Bronchial epithelial cell (primary cell): ENCODE data around the gene CCT6B. TPM values are rescaled to one million over a fixed set of nuclear protein-coding genes. Genes with fewer than 3 reads are reported as not detected.
A peak's percentile ranks its signal among the peaks of the same experiment; 100 is the strongest.

ENCODE experiments used
- DNase-seq: peaks from one replicate; pipeline ENCODE4 v3.0.0-alpha.2; 2010; ENCODE audit warnings: low read depth
- FAIRE-seq: peaks from 2 replicates; lab custom pipeline; 2011; peaks lifted over from hg19 to GRCh38; lab: Jason Lieb, UNC
- H3K27me3 ChIP-seq: 2 replicates; pipeline ENCODE4 v1.5.1; 2011; ENCODE audit warnings: low read length; ENCODE audit not compliant: control insufficient read depth, insufficient read depth
- H3K36me3 ChIP-seq: 2 replicates; pipeline ENCODE4 v1.5.1; 2011; ENCODE audit warnings: low read length; ENCODE audit not compliant: control insufficient read depth, insufficient read depth
- H3K4me3 ChIP-seq: 2 replicates; pipeline ENCODE4 v1.5.1; 2011; ENCODE audit warnings: mild to moderate bottlenecking, low read depth, low read length, control low read depth
- CTCF ChIP-seq: IDR thresholded peaks from 2 replicates; pipeline ENCODE4 v1.5.1; 2011; ENCODE audit warnings: mild to moderate bottlenecking, moderate library complexity, low read length, control low read depth, inconsistent platforms; ENCODE audit not compliant: insufficient read depth, severe bottlenecking
- total RNA-seq: library from RNA; depleted of rRNA; stranded (reverse); fragments of >200 nt; gene quantifications from 2 replicates; pipeline ENCODE4 v1.2.1, GENCODE V29; 2014

The CCT6B gene, protein sequence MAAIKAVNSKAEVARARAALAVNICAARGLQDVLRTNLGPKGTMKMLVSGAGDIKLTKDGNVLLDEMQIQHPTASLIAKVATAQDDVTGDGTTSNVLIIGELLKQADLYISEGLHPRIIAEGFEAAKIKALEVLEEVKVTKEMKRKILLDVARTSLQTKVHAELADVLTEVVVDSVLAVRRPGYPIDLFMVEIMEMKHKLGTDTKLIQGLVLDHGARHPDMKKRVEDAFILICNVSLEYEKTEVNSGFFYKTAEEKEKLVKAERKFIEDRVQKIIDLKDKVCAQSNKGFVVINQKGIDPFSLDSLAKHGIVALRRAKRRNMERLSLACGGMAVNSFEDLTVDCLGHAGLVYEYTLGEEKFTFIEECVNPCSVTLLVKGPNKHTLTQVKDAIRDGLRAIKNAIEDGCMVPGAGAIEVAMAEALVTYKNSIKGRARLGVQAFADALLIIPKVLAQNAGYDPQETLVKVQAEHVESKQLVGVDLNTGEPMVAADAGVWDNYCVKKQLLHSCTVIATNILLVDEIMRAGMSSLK
- total RNA-seq: 0.51 and 0.79 TPM in 2 replicates

DNA sequence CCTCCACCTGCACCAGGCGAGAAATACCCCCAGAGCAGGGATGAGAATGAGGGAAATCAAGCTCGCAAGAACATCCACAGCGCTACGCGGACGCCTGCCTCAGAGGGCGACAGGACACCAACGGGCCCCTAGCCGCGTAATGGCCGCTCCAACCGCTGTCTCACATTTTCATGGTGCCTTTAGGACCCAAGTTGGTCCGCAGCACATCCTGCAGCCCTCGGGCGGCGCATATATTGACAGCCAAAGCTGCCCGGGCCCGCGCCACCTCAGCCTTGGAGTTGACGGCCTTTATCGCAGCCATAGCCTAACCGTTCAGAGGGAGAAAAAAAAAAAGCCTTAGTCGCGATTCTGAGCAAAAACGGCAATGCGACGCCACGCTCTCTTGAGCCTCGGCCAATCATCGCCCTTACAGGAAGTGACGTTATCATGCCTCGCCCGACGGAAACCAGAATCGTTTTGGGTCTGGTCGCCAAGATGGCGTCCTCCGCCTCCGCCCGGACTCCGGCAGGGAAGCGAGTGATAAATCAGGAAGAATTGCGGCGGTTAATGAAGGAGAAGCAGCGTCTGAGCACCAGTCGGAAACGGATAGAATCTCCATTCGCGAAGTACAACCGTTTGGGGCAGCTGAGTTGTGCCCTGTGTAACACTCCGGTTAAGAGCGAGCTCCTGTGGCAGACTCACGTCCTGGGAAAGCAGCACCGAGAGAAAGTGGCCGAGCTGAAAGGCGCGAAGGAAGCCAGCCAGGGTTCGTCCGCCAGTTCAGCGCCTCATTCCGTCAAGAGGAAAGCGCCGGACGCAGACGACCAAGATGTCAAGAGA is at the start of gene CCT6B, which contains the start of gene ZNF830:
Gene CCT6B, minus strand, starts transcription at position 368 of the 819 bp plus-strand sequence. Its CDS starts 67 bp downstream, at position 301.
Gene ZNF830, plus strand, starts transcription at position 448 of the 819 bp plus-strand sequence. Its CDS starts 27 bp downstream, at position 475.
- H3K27me3 ChIP-seq: no peaks in the 10 kb centered on the region
- no peak for TF ChIP-seq CTCF
- H3K36me3 ChIP-seq: peaks cover 3% of the 10 kb centered on the region
- H3K4me3 ChIP-seq: peak within 1 kb of the TSS; percentile 58
- FAIRE-seq: no peak
- DNase-seq: peak; percentile 92

DNA sequence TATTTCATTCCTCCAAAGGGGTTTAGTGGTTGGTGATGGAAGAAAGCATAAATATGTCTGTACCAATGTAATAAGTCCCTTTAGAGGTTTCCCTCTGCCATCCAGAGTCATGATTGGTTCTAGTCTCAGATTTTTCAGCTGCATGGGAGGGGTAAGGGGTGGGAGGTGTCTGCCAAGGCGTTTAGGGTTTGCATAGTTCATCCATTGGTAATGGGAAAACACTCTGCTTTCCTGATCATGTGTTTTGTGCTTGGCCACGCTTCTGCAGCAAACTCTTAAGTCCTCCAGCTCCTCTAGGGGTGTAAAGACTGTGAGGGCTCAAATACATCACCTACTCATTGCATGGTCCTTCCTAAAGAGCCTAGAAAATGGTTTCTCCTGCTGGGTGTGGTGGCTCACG is 48.8 kb upstream of the CCT6B start:
- TF ChIP-seq CTCF: no peak
- no peak for FAIRE-seq

GRCh38 chr17:35006961-35007360 is 45.7 kb upstream of the CCT6B start:
- no peak overlapping the region for H3K4me3 ChIP-seq
- DNase-seq (no peak), FAIRE-seq (no peak)
- H3K36me3 ChIP-seq: peaks cover 6% of the 10 kb centered on the region
- no peaks in the 10 kb centered on the region for H3K27me3 ChIP-seq
- no peak for TF ChIP-seq CTCF

More for the DNA sequence above, 48.8 kb upstream of the CCT6B start:
- DNase-seq: no peak
- no peaks in the 10 kb centered on the region for H3K27me3 ChIP-seq
- peaks cover 1% of the 10 kb centered on the region for H3K36me3 ChIP-seq
- H3K4me3 ChIP-seq: no peak overlapping the region

DNA sequence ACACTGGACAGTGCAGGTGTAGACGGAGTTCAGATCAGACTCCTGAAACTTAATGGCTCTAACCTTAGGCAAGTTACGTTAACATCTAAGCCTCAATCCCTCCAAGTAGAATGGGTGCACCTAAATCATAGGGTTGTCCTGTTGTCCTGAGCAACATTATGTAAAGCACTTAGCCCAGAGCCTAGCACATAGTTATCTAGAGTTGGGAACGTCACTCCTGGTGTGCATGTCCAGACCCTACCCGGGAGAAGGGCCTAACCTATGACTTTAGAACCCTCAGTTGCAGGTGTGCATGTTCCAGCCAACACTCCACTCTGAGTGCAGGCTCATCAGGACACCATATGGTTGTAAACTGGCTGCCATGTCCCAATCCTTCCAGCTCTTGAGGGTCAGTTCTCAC is 45.1 kb upstream of the CCT6B start:
- DNase-seq (no peak), FAIRE-seq (peak; percentile 40)
- H3K4me3 ChIP-seq: no peak overlapping the region
- peaks cover 12% of the 10 kb centered on the region for H3K36me3 ChIP-seq
- no peak for TF ChIP-seq CTCF
- H3K27me3 ChIP-seq: no peaks in the 10 kb centered on the region

DNA sequence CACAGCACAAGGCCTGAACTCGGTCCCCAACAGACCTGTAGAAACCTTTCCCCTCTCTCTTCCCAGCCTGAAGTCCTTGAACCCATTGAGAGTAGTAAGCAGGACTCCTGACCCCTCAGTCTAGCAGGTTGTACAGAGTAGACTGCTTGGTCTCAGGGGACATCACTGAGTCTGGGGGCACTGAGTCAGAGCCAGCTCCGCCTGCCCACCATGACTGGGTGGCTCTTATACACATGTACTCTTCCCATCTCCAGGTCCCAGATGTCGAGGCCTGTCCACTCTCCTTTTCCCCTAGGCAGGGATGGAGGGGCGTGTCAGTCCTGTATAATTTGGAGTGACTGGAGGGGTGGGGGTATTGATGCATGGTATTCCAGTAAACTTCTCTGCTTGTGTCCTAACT is 42.5 kb upstream of the CCT6B start:
- no peak for DNase-seq
- no peak for TF ChIP-seq CTCF
- no peak for FAIRE-seq

More for the DNA sequence above, 42.5 kb upstream of the CCT6B start:
- Histone ChIP-seq H3K4me3 (no peak overlapping the region), H3K36me3 (peaks cover 16% of the 10 kb centered on the region), H3K27me3 (no peaks in the 10 kb centered on the region)
